ENCODE data around the gene NEBL.

NEBL gene

DNA sequence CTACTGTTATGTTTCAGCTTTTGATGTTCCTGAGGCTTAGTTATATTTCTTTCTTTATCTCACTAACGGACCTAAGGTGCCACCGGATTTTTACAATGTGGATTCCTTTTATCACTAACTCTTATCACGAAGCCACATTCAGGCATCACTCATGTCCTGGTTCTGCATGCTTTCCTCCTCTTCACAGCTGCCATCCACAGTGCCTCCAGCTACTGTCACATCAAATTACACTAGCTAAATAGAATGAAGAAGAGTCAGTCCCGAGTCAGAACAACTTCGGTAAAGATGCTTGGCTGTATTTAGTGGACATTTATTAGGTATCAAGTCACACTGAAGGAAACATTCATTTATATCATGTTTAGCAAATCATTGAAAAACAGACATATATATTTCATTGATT, 153.2 kb downstream of the NEBL start:
- Histone ChIP-seq H3K36me3 (ENCODE audit: control insufficient read depth in 4 of 4, insufficient read depth in 4 of 4, low read length in 3 of 4) (no peaks in the 10 kb centered on the region), H3K27me3 (replicated peaks in 2 of 5; ENCODE audit: control insufficient read depth in 4 of 5, insufficient read depth in 5 of 5, low read length in 4 of 5) (no peaks in the 10 kb centered on the region), H3K4me1 (ENCODE audit: control extremely low read depth in 1 of 4, control insufficient read depth in 4 of 4, insufficient read depth in 4 of 4, low read length in 3 of 4) (no peaks in the 10 kb centered on the region), H3K4me3 (ENCODE audit: control insufficient read depth in 1 of 7, extremely low read depth in 1 of 7, insufficient read depth in 4 of 7, low read depth in 2 of 7, low read length in 6 of 7) (no peak overlapping the region), H3K27ac (ENCODE audit: insufficient read depth in 1 of 2, low read depth in 1 of 2, low read length in 2 of 2, poor library complexity in 1 of 2, severe bottlenecking in 2 of 2) (no peak overlapping the region), H3K9me3 (ENCODE audit: control extremely low read depth in 1 of 5, control insufficient read depth in 4 of 5, insufficient read depth in 2 of 5, low read depth in 1 of 5, low read length in 4 of 5) (peaks cover 0 to 3% (median 0%) of the 10 kb centered on the region in 5 experiments)
- POLR2A ChIA-PET, result no interaction called here
- 92% methylated on average over 2 of the region's 5 CpGs for WGBS (ENCODE audit: insufficient coverage)
- CTCF ChIA-PET, result no interaction called here
- DNase-seq, result no peak

DNA sequence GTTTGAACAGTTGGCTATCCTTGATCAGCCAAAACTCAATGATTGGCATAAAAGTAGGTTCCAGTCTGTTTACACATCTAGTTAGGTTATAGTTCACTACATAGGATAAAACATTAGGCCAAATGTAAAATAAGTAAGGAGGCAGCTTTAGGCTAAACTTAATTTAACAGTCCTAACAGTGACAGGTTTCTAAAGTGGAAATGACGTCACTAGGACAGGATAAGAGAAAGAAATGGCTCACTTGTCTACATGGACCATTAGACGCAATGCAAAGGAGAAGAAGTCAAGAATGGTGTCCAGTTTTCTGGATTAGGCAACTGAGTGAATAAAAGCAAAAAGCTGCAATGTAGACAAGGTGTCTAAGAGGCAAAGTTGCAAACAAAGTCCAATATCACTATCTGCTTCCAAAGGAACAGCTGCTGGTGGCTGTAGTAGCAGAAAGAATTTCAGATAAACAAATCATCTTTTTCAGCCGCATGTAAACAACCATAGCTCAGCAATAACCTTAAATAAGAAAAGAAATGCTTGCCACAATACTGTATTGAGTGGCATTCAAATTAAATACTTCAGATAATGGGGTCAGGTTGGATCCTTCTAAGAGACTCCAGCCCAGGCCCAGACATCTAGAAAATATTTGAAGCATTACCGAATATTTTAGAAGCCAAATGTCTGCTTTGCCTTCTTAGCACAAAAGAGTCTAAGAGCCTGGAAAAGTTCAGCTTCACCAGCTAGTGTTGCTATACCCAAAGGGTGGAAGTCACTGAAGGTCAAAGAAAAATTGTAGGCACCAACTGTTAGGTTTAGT, 154.2 kb downstream of the NEBL start:
- POLR2A ChIA-PET, result no interaction called here
- Histone ChIP-seq H3K4me1 (ENCODE audit: control extremely low read depth in 1 of 4, control insufficient read depth in 4 of 4, insufficient read depth in 4 of 4, low read length in 3 of 4) (no peaks in the 10 kb centered on the region), H3K4me3 (ENCODE audit: control insufficient read depth in 1 of 7, extremely low read depth in 1 of 7, insufficient read depth in 4 of 7, low read depth in 2 of 7, low read length in 6 of 7) (no peak overlapping the region), H3K36me3 (ENCODE audit: control insufficient read depth in 4 of 4, insufficient read depth in 4 of 4, low read length in 3 of 4) (no peaks in the 10 kb centered on the region), H3K27ac (ENCODE audit: insufficient read depth in 1 of 2, low read depth in 1 of 2, low read length in 2 of 2, poor library complexity in 1 of 2, severe bottlenecking in 2 of 2) (no peak overlapping the region), H3K27me3 (replicated peaks in 2 of 5; ENCODE audit: control insufficient read depth in 4 of 5, insufficient read depth in 5 of 5, low read length in 4 of 5) (no peaks in the 10 kb centered on the region), H3K9me3 (ENCODE audit: control extremely low read depth in 1 of 5, control insufficient read depth in 4 of 5, insufficient read depth in 2 of 5, low read depth in 1 of 5, low read length in 4 of 5) (peaks cover 0 to 3% (median 1%) of the 10 kb centered on the region in 5 experiments)
- no peak for DNase-seq
- WGBS (ENCODE audit: insufficient coverage), result 95% methylated on average over 3 of the region's 4 CpGs
- CTCF ChIA-PET, result no interaction called here

DNA sequence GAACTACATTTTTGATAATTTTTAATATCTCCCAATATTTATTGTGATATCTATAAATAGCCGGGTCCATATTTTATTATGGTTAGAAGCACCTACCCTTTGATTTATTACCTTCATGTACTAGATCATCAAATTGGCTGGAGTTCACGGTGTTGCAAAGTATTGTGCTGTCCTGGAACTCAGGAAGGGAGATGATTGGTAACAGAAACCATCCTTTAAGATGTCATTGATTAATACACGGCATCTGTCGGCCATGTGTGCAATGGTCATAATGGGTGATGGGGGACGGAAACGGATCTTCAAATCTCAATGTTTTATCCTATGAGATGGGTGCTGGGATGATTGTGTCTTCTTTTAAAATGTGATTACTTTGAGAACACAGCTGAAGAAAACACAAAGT, 157.0 kb downstream of the NEBL start:
- ChIA-PET CTCF (no interaction called here), POLR2A (no interaction called here)
- DNase-seq, result no peak
- Histone ChIP-seq H3K36me3 (ENCODE audit: control insufficient read depth in 4 of 4, insufficient read depth in 4 of 4, low read length in 3 of 4) (no peaks in the 10 kb centered on the region), H3K4me3 (ENCODE audit: control insufficient read depth in 1 of 7, extremely low read depth in 1 of 7, insufficient read depth in 4 of 7, low read depth in 2 of 7, low read length in 6 of 7) (no peak overlapping the region), H3K4me1 (ENCODE audit: control extremely low read depth in 1 of 4, control insufficient read depth in 4 of 4, insufficient read depth in 4 of 4, low read length in 3 of 4) (no peaks in the 10 kb centered on the region), H3K9me3 (ENCODE audit: control extremely low read depth in 1 of 5, control insufficient read depth in 4 of 5, insufficient read depth in 2 of 5, low read depth in 1 of 5, low read length in 4 of 5) (peaks cover 0 to 3% (median 0%) of the 10 kb centered on the region in 5 experiments), H3K27ac (ENCODE audit: insufficient read depth in 1 of 2, low read depth in 1 of 2, low read length in 2 of 2, poor library complexity in 1 of 2, severe bottlenecking in 2 of 2) (no peak overlapping the region), H3K27me3 (replicated peaks in 2 of 5; ENCODE audit: control insufficient read depth in 4 of 5, insufficient read depth in 5 of 5, low read length in 4 of 5) (no peaks in the 10 kb centered on the region)
- 100% methylated on average over 5 of the region's 6 CpGs for WGBS (ENCODE audit: insufficient coverage)

DNA sequence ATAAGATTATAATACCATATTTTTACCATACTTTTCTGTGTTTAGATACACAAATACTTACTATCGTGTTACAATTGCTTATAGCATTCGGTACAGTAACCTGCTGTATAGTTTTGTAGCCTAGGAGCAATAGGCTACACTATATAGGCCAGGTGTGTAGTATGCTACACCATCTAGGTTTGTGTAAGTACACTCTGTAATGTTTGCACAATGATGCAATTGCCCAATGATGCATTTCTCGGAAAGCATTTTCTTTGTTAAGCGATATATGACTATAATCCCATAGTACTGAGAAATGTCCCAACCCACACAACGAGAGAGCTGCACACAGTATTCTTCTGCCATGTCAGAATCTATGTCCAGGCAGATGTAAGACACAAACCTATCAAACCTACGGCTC, 160.0 kb downstream of the NEBL start:
- no peak for DNase-seq
- ChIA-PET CTCF (no interaction called here), POLR2A (no interaction called here)
- WGBS (ENCODE audit: insufficient coverage), result 89% methylated on average over 5 of the region's 6 CpGs
- H3K27me3 ChIP-seq (replicated peaks in 2 of 5; ENCODE audit: control insufficient read depth in 4 of 5, insufficient read depth in 5 of 5, low read length in 4 of 5), result no peaks in the 10 kb centered on the region
- no peak overlapping the region for H3K4me3 ChIP-seq (ENCODE audit: control insufficient read depth in 1 of 7, extremely low read depth in 1 of 7, insufficient read depth in 4 of 7, low read depth in 2 of 7, low read length in 6 of 7)
- no peak overlapping the region for H3K27ac ChIP-seq (ENCODE audit: insufficient read depth in 1 of 2, low read depth in 1 of 2, low read length in 2 of 2, poor library complexity in 1 of 2, severe bottlenecking in 2 of 2)
- H3K36me3 ChIP-seq (ENCODE audit: control insufficient read depth in 4 of 4, insufficient read depth in 4 of 4, low read length in 3 of 4), result no peaks in the 10 kb centered on the region
- H3K4me1 ChIP-seq (ENCODE audit: control extremely low read depth in 1 of 4, control insufficient read depth in 4 of 4, insufficient read depth in 4 of 4, low read length in 3 of 4), result no peaks in the 10 kb centered on the region
- H3K9me3 ChIP-seq (ENCODE audit: control extremely low read depth in 1 of 5, control insufficient read depth in 4 of 5, insufficient read depth in 2 of 5, low read depth in 1 of 5, low read length in 4 of 5), result peaks cover 0 to 3% (median 0%) of the 10 kb centered on the region in 5 experiments
